ENCODE data around the gene OSGIN1.

The OSGIN1 gene

DNA sequence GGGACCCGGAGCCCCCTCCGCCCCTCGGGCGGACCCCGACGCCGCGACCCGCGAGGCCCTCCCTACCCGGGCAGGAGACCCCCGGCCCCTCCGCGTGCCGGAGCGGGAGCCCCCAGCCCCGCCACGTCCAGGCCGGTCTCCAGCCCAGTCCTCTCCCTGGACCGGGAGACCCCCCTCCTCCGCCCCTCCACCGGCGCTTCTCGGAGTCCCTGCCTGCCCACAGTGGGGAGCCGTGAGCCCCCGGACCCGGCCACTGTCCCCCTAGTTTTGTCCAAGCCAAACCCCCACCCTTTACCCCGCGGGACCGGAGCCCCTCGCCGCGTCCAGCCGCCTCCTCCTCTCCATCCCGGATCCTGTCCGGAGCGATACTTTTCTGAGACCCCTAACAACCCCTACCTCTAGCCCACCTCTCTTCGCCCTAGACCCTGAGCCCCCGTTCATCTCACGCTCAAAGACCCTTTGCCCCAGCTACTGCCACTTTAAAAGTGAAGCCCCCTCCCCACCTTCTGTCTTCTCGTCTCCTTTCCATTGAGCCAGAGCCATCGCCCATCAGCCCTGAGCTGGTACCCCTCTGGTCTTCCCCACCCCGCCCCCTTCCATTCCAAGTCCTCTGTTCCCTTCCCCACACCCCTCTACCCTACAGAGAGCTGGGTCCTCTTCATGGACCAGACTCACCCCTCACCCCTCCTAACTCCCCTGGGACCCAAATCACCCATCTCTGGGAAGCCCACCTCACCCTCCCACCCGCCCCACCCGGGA, 16.0 kb downstream of the OSGIN1 start:
- TF ChIP-seq, protein P1, sequence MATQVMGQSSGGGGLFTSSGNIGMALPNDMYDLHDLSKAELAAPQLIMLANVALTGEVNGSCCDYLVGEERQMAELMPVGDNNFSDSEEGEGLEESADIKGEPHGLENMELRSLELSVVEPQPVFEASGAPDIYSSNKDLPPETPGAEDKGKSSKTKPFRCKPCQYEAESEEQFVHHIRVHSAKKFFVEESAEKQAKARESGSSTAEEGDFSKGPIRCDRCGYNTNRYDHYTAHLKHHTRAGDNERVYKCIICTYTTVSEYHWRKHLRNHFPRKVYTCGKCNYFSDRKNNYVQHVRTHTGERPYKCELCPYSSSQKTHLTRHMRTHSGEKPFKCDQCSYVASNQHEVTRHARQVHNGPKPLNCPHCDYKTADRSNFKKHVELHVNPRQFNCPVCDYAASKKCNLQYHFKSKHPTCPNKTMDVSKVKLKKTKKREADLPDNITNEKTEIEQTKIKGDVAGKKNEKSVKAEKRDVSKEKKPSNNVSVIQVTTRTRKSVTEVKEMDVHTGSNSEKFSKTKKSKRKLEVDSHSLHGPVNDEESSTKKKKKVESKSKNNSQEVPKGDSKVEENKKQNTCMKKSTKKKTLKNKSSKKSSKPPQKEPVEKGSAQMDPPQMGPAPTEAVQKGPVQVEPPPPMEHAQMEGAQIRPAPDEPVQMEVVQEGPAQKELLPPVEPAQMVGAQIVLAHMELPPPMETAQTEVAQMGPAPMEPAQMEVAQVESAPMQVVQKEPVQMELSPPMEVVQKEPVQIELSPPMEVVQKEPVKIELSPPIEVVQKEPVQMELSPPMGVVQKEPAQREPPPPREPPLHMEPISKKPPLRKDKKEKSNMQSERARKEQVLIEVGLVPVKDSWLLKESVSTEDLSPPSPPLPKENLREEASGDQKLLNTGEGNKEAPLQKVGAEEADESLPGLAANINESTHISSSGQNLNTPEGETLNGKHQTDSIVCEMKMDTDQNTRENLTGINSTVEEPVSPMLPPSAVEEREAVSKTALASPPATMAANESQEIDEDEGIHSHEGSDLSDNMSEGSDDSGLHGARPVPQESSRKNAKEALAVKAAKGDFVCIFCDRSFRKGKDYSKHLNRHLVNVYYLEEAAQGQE (IDR thresholded peaks at IDR 0.05; ENCODE audit: insufficient replicate concordance, low read depth) = no peak
- no peak for TF ChIP-seq SPI1 (IDR thresholded peaks at IDR 0.05; ENCODE audit: borderline replicate concordance, low read depth)
- TF ChIP-seq GABPA (IDR thresholded peaks at IDR 0.05; ENCODE audit: low read depth) = no peak
- no peak overlapping the region for H3K4me3 ChIP-seq (replicated peaks; ENCODE audit: insufficient read depth, low read length)
- peaks cover 16% of the 10 kb centered on the region for H3K27me3 ChIP-seq (ENCODE audit: insufficient read depth, poor library complexity, severe bottlenecking)
- no peak overlapping the region for H3K27ac ChIP-seq (replicated peaks)
- DNase-seq (ENCODE audit: low read depth in 1 of 2, low spot score in 1 of 2) = no peak

DNA sequence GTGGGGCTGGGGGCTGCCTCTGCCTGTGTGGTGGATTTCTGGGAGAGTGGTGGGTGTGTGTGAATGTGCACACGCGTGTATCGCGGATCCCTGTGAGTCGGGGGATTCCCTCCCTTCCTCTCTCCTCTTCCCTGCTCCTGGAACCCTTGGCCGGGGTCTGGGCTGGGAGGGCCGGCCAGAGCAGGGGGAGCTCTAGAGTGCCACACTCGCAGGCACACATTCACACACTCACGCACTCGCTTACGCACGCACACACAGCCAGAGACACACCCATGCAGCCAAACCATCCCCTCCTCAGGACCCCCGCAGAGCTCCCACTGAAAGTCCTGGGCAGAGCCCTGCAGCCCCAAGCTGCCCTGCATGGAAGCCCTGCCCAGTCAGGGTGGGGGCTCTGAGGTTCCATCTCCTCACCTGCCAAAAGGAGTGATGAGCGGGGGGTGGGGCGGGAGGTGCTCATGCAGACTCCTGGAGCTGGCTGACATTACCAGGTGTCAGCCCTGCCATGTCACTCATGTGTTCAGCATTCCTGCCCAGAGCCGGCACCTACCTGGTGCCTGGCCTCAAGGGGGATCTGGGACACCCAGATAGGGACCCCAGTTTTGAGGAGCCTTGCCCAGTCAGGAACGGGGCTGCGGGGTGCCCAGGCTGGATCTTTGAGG, 16.9 kb downstream of the OSGIN1 start:
- TF ChIP-seq, protein P2, sequence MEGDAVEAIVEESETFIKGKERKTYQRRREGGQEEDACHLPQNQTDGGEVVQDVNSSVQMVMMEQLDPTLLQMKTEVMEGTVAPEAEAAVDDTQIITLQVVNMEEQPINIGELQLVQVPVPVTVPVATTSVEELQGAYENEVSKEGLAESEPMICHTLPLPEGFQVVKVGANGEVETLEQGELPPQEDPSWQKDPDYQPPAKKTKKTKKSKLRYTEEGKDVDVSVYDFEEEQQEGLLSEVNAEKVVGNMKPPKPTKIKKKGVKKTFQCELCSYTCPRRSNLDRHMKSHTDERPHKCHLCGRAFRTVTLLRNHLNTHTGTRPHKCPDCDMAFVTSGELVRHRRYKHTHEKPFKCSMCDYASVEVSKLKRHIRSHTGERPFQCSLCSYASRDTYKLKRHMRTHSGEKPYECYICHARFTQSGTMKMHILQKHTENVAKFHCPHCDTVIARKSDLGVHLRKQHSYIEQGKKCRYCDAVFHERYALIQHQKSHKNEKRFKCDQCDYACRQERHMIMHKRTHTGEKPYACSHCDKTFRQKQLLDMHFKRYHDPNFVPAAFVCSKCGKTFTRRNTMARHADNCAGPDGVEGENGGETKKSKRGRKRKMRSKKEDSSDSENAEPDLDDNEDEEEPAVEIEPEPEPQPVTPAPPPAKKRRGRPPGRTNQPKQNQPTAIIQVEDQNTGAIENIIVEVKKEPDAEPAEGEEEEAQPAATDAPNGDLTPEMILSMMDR (IDR thresholded peaks at IDR 0.05; ENCODE audit: insufficient read depth, low read length) = no peak
- TF ChIP-seq POLR2AphosphoS5 (IDR thresholded peaks at IDR 0.05; ENCODE audit: low read depth) (no peak), SPI1 (IDR thresholded peaks at IDR 0.05; ENCODE audit: borderline replicate concordance, low read depth) (no peak), GABPA (IDR thresholded peaks at IDR 0.05; ENCODE audit: low read depth) (no peak)
- TF ChIP-seq, protein P1 (IDR thresholded peaks at IDR 0.05; ENCODE audit: insufficient replicate concordance, low read depth) = no peak
- Histone ChIP-seq H3K27ac (replicated peaks) (no peak overlapping the region), H3K27me3 (ENCODE audit: insufficient read depth, poor library complexity, severe bottlenecking) (peaks cover 16% of the 10 kb centered on the region), H3K4me3 (replicated peaks; ENCODE audit: insufficient read depth, low read length) (no peak overlapping the region)
- no peak for DNase-seq (ENCODE audit: low read depth in 1 of 2, low spot score in 1 of 2)

DNA sequence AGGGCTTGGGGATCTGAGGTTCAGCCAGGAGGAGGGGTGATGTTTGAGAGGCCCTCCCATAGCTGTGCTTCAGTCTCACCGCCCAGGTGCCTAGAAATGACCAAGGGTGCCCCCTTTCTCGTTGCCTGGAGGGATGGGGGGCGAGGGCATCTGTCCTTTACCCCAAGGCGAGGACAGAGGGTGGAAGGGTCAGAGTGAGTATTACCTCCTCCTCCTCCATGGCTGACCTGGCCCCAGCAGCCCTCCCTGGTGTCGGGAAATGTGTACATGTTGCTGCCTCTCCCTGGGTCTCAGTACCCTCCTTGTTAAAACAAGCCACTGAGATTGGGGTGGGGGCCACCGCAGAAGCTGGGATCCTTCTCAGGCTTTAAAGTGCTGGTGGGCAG, 17.4 kb downstream of the OSGIN1 start:
- no peak for TF ChIP-seq SPI1 (IDR thresholded peaks at IDR 0.05; ENCODE audit: borderline replicate concordance, low read depth)
- TF ChIP-seq, protein P2 (IDR thresholded peaks at IDR 0.05; ENCODE audit: insufficient read depth, low read length) = no peak
- no peak for TF ChIP-seq POLR2AphosphoS5 (IDR thresholded peaks at IDR 0.05; ENCODE audit: low read depth)
- TF ChIP-seq, protein P1 (IDR thresholded peaks at IDR 0.05; ENCODE audit: insufficient replicate concordance, low read depth) = no peak
- no peak overlapping the region for H3K4me3 ChIP-seq (replicated peaks; ENCODE audit: insufficient read depth, low read length)
- H3K27ac ChIP-seq (replicated peaks) = no peak overlapping the region
- DNase-seq (ENCODE audit: low read depth in 1 of 2, low spot score in 1 of 2) = no peak
- H3K27me3 ChIP-seq (ENCODE audit: insufficient read depth, poor library complexity, severe bottlenecking) = peaks cover 16% of the 10 kb centered on the region
